B cell (primary cell): ENCODE results near the gene EXD2. TPM values are rescaled to one million over a fixed set of nuclear protein-coding genes. Genes with fewer than 3 reads are reported as not detected.
"Not testable (repeated sequence)": the region's sequence is repeated elsewhere in the genome, so short reads cannot be mapped to it uniquely, and the experiment has no call there.

Experiments used
- ATAC-seq: fragments of 200-7000 bp; cut with Tn5 transposase; one replicate; pipeline ENCODE4 v1.10.0; 2021; ENCODE audit warnings: low read depth, mild to moderate bottlenecking, moderate number of reproducible peaks, moderate library complexity
- CTCF ChIA-PET: fragments of 350-600 bp; sonication (Branson Sonifier 250); formaldehyde crosslinking; loops from one replicate; lab custom pipeline; 2021; ENCODE audit warnings: antibody characterized with exemption, inconsistent platforms; lab: Charles Lee
- POLR2A ChIA-PET: fragments of 350-600 bp; sonication (Branson Sonifier 250); formaldehyde crosslinking; loops from one replicate; lab custom pipeline; 2021; ENCODE audit warnings: antibody characterized with exemption; lab: Charles Lee
- DNase-seq: peaks from one replicate; pipeline ENCODE4 v3.0.0; 2013
- H2AFZ ChIP-seq: 2 replicates; pipeline ENCODE4 v1.6.1; 2012; ENCODE audit warnings: mild to moderate bottlenecking, low read depth, low read length; ENCODE audit not compliant: insufficient read depth, poor library complexity, severe bottlenecking
- H3K27ac ChIP-seq, 2 donors: 1 replicate in 1 of 2; 2 replicates in 1 of 2; pipeline ENCODE4 v1.5.1; 2012 to 2013; ENCODE audit warnings: low read length in 2 of 2, mild to moderate bottlenecking in 2 of 2, moderate library complexity in 1 of 2
- H3K27me3 ChIP-seq, 4 experiments: fragments of 200-600 bp in 1 of 4; sonication (generic) in 1 of 4; replicated peaks in 1 of 4; 1 replicate in 2 of 4; 2 replicates in 2 of 4; pipeline versions ENCODE4 v1.6.1 to v1.7.0; 2013 to 2016; ENCODE audit warnings: low read length in 3 of 4, mild to moderate bottlenecking in 2 of 4, mixed read lengths in 1 of 4, moderate library complexity in 1 of 4; ENCODE audit not compliant: insufficient read depth in 4 of 4, control insufficient read depth in 3 of 4; ENCODE audit errors: control extremely low read depth in 1 of 4
- H3K36me3 ChIP-seq, 2 experiments: replicated peaks in 1 of 2; 1 replicate in 1 of 2; 2 replicates in 1 of 2; pipeline versions ENCODE4 v1.6.1 to v1.7.1; 2013; ENCODE audit warnings: low read length in 1 of 2; ENCODE audit not compliant: insufficient read depth in 2 of 2, control insufficient read depth in 1 of 2; ENCODE audit errors: control extremely low read depth in 1 of 2, extremely low read depth in 1 of 2
- H3K4me1 ChIP-seq, 2 donors: fragments of 200-600 bp in 1 of 2; sonication (generic) in 1 of 2; 1 replicate in 1 of 2; 2 replicates in 1 of 2; pipeline versions ENCODE4 v1.5.1 to v1.6.1; 2013 to 2017; ENCODE audit warnings: low read length in 2 of 2; ENCODE audit not compliant: control insufficient read depth in 2 of 2, insufficient read depth in 2 of 2
- H3K4me2 ChIP-seq: replicated peaks from 2 replicates; pipeline ENCODE3; 2012; ENCODE audit warnings: mild to moderate bottlenecking, low read depth, low read length; ENCODE audit not compliant: poor library complexity, severe bottlenecking
- H3K4me3 ChIP-seq, 5 experiments: fragments of 200-600 bp in 1 of 5; sonication (generic) in 1 of 5; 1 replicate in 3 of 5; 2 replicates in 2 of 5; pipeline versions ENCODE4 v1.5.1 to v1.7.0; 2011 to 2016; ENCODE audit warnings: low read length in 4 of 5, mild to moderate bottlenecking in 4 of 5, low read depth in 2 of 5, control low read depth in 1 of 5, moderate library complexity in 1 of 5; ENCODE audit not compliant: insufficient read depth in 1 of 5; ENCODE audit errors: control extremely low read depth in 1 of 5, extremely low read depth in 1 of 5
- H3K79me2 ChIP-seq: fragments of 200-600 bp; sonication (generic); one replicate; pipeline ENCODE4 v1.6.0; 2016; ENCODE audit warnings: low read length; ENCODE audit not compliant: control insufficient read depth, insufficient read depth
- H3K9ac ChIP-seq: fragments of 200-600 bp; sonication (generic); 2 replicates; pipeline ENCODE4 v1.6.1; 2017; ENCODE audit warnings: mild to moderate bottlenecking, low read length, moderate library complexity
- H3K9me3 ChIP-seq, 3 donors: one replicate each; pipeline versions ENCODE4 v1.6.1 to v1.7.1; 2013; ENCODE audit warnings: low read length in 2 of 3; ENCODE audit not compliant: control insufficient read depth in 2 of 3, insufficient read depth in 1 of 3; ENCODE audit errors: control extremely low read depth in 1 of 3
- H4K20me1 ChIP-seq: 2 replicates; pipeline ENCODE4 v1.6.0; 2012; ENCODE audit warnings: mild to moderate bottlenecking, low read length; ENCODE audit not compliant: insufficient read depth, control insufficient read depth, poor library complexity, severe bottlenecking
- H3K27ac Mint-ChIP-seq: one replicate; pipeline ENCODE4 v1.8.0; 2021; ENCODE audit warnings: mixed read lengths
- H3K27me3 Mint-ChIP-seq: one replicate; pipeline ENCODE4 v1.8.0; 2021; ENCODE audit warnings: mixed read lengths
- H3K4me1 Mint-ChIP-seq: one replicate; pipeline ENCODE4 v1.8.0; 2021; ENCODE audit warnings: mixed read lengths
- H3K4me3 Mint-ChIP-seq: one replicate; pipeline ENCODE4 v1.8.0; 2021; ENCODE audit warnings: mixed read lengths
- H3K9me3 Mint-ChIP-seq: one replicate; pipeline ENCODE4 v1.8.0; 2022; ENCODE audit warnings: mixed read lengths; ENCODE audit not compliant: insufficient read depth
- EZH2 ChIP-seq: IDR thresholded peaks from 2 replicates; pipeline ENCODE4 v1.6.1; 2012; ENCODE audit warnings: borderline replicate concordance, low read depth, mild to moderate bottlenecking, moderate library complexity, low read length; ENCODE audit not compliant: insufficient read depth, poor library complexity, severe bottlenecking
- WGBS: methylation state at CpG from one replicate; pipeline ENCODE4 v1.1.5; 2013; ENCODE audit warnings: missing lambda C conversion rate; ENCODE audit not compliant: insufficient coverage; 5-methylcytosine and 5-hydroxymethylcytosine counted together
- intact Hi-C: fragments of 100-400 bp; cut with micrococcal nuclease; formaldehyde crosslinking; loops from one replicate; pipeline ENCODE4 v1.10.0; 2022
- polyA plus RNA-seq: library from polyadenylated mRNA; depleted of rRNA; stranded (reverse); fragments of >200 nt; gene quantifications from 2 replicates; pipeline ENCODE4 v1.2.3, GENCODE V29; 2012
- total RNA-seq, 2 donors: library from RNA; stranded (reverse); fragments of 120-200 nt in 1 of 2; gene quantifications; 1 replicate in 1 of 2; 2 replicates in 1 of 2; pipeline versions ENCODE4 v1.2.3 to v1.2.4, GENCODE V29; 2013 to 2022
- TF ChIP-seq, protein P1 (sequence below): fragments of 200-600 bp; IDR thresholded peaks from one replicate; pipeline ENCODE4 v1.8.0; 2022; ENCODE audit warnings: antibody characterized with exemption, mild to moderate bottlenecking

The EXD2 gene
- total and polyA plus RNA-seq, 2 donors (not counting 1 experiment from before 2014, with no cell fraction given), result 3.6 to 10.0 TPM

DNA sequence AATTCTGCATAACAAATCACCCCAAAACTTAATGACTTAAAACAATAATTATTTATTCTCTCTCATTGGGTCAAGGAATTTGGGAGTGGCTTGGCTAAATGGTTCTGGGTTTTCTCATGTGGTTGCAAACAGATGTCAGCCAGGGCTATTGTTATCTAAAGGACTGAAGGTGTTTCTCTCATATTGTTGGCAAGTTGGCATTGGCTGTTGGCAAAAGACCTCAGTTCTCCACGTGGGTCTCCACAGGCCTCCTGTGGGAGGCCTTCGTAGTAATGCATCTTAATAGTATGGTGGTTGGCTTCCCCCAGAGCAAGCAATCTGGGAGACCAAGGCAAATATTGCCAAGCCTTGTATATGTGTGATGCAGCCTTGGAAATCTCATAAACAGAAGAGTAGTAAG, 83.0 kb downstream of the EXD2 start:
- Histone ChIP-seq H4K20me1 (no peaks in the 10 kb centered on the region), H3K4me3 (no peak overlapping the region), H3K36me3 (no peaks in the 10 kb centered on the region), H3K4me2 (no peak overlapping the region), H3K27ac (no peak overlapping the region), H3K4me1 (no peaks in the 10 kb centered on the region), H3K9me3 (no peaks in the 10 kb centered on the region), H3K9ac (no peak overlapping the region), H2AFZ (no peak overlapping the region), H3K79me2 (no peaks in the 10 kb centered on the region), H3K27me3 (peaks cover 0 to 4% (median 1%) of the 10 kb centered on the region in 4 experiments)
- no peaks in the 10 kb centered on the region for H3K4me1 Mint-ChIP-seq
- no peak overlapping the region for H3K27ac Mint-ChIP-seq
- intact Hi-C loops, result no loop called here
- no peaks in the 10 kb centered on the region for H3K9me3 Mint-ChIP-seq
- ChIA-PET POLR2A (no interaction called here), CTCF (no interaction called here)
- TF ChIP-seq EZH2, result no peak
- TF ChIP-seq, protein P1, sequence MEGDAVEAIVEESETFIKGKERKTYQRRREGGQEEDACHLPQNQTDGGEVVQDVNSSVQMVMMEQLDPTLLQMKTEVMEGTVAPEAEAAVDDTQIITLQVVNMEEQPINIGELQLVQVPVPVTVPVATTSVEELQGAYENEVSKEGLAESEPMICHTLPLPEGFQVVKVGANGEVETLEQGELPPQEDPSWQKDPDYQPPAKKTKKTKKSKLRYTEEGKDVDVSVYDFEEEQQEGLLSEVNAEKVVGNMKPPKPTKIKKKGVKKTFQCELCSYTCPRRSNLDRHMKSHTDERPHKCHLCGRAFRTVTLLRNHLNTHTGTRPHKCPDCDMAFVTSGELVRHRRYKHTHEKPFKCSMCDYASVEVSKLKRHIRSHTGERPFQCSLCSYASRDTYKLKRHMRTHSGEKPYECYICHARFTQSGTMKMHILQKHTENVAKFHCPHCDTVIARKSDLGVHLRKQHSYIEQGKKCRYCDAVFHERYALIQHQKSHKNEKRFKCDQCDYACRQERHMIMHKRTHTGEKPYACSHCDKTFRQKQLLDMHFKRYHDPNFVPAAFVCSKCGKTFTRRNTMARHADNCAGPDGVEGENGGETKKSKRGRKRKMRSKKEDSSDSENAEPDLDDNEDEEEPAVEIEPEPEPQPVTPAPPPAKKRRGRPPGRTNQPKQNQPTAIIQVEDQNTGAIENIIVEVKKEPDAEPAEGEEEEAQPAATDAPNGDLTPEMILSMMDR, result no peak
- H3K27me3 Mint-ChIP-seq, result peaks cover 25% of the 10 kb centered on the region
- H3K4me3 Mint-ChIP-seq, result no peak overlapping the region
- ATAC-seq (no peak), DNase-seq (no peak)
- WGBS, result 69% methylated on average over 2 of the region's 2 CpGs

DNA sequence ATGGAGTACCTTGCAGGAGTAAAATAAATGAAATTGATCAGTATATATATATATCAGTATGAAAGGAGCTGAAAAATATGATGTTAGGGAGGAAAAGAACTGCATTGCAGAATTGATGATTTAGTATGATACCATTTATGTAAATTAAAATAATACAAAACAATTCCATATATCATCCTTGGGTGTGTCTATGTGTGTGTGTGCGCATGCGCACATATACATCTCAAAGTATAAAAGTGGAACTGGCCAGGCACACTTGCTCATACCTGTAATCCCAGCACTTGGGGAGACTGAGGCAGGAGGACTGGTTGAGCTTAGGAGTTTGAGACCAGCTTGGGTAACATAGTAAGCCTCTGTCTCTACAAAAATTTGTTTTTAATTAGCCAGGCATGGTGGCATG, 84.0 kb downstream of the EXD2 start:
- Histone ChIP-seq H3K79me2 (no peaks in the 10 kb centered on the region), H3K36me3 (no peaks in the 10 kb centered on the region), H4K20me1 (no peaks in the 10 kb centered on the region), H3K4me3 (no peak overlapping the region), H3K27me3 (peaks cover 0 to 4% (median 1%) of the 10 kb centered on the region in 4 experiments), H2AFZ (no peak overlapping the region), H3K9ac (no peak overlapping the region), H3K9me3 (no peaks in the 10 kb centered on the region), H3K4me1 (no peaks in the 10 kb centered on the region), H3K27ac (no peak overlapping the region), H3K4me2 (no peak overlapping the region)
- H3K4me1 Mint-ChIP-seq, result no peaks in the 10 kb centered on the region
- H3K27ac Mint-ChIP-seq, result no peak overlapping the region
- ATAC-seq, result no peak
- ChIA-PET CTCF (no interaction called here), POLR2A (no interaction called here)
- TF ChIP-seq, protein P1, result no peak
- TF ChIP-seq EZH2, result no peak
- H3K9me3 Mint-ChIP-seq, result no peaks in the 10 kb centered on the region
- no peak overlapping the region for H3K4me3 Mint-ChIP-seq
- H3K27me3 Mint-ChIP-seq, result peaks cover 30% of the 10 kb centered on the region
- DNase-seq, result no peak
- no CpG with 5 or more reads among the region's 2 CpGs for WGBS
- intact Hi-C loops, result no loop called here

DNA sequence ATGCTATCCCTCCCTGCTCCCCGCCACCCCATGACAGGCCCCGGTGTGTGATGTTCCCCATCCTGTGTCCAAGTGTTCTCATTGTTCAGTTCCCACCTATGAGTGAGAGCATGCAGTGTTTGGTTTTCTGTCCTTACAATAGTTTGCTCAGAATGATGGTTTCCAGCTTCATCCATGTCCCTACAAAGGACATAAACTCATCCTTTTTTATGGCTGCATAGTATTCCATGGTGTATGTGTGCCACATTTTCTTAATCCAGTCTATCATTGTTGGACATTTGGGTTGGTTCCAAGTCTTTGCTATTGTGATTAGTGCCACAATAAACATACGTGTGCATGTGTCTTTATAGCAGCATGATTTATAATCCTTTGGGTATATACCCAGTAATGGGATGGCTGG, 86.1 kb downstream of the EXD2 start:
- H3K4me3 ChIP-seq, H3K4me3 Mint-ChIP-seq, H4K20me1 ChIP-seq, H3K9me3 ChIP-seq, intact Hi-C loops, H2AFZ ChIP-seq, H3K36me3 ChIP-seq, POLR2A ChIA-PET, H3K27me3 ChIP-seq, DNase-seq, CTCF ChIA-PET, H3K27ac Mint-ChIP-seq, H3K9ac ChIP-seq, H3K4me2 ChIP-seq, H3K27ac ChIP-seq, H3K4me1 ChIP-seq, H3K4me1 Mint-ChIP-seq, H3K79me2 ChIP-seq, ATAC-seq, H3K9me3 Mint-ChIP-seq: not testable (repeated sequence)
- peaks cover 27% of the 10 kb centered on the region for H3K27me3 Mint-ChIP-seq
- WGBS, result no CpG with 5 or more reads among the region's 3 CpGs
